ENCODE results near the gene PDE11A.

DNA sequence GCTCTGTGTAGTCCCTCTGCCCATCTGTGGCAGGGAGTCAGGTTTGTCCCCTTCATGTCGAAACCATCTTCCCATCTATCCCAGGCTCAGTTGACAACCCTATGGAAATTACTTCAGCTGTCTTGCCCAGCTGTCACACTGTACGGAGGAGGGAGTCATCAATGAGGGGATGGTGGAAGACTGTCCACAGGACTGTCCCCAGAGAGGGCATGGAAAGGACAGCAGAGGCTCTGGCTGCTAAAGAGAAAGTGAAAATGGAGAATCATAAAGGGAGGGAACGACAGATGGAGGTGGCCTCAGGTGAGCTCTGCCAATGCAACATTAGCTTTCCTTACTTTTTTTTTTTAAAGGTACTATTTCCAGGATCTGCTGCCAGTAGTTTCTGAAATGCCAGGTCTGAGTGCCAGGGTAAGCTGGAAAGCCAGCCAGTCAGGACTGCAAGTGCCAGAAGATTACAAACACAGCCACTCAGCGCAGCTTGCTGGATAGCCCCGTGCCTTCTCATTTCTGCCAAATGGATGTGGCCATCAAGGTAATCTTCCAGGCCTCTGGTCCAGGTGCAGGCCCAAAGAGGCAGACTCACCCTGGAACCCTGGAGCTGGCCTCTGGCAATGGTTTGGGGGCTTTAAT, 487.2 kb downstream of the PDE11A start:
- TF ChIP-seq EZH2 (IDR thresholded peaks at IDR 0.05; ENCODE audit: insufficient read depth, poor library complexity, severe bottlenecking) (no peak), EZH2phosphoT487 (IDR thresholded peaks at IDR 0.05; ENCODE audit: insufficient read depth, low read depth) (no peak)

Measured in GM23248 (cell line).